ENCODE results near the gene SEMA4F.

- TF ChIP-seq CTCF (conservative IDR thresholded peaks at IDR 0.05 in 1 of 2, IDR thresholded peaks at IDR 0.05 in 1 of 2; ENCODE audit: low read depth in 1 of 2, low read length in 2 of 2), result no peak
- no peak for TF ChIP-seq EZH2 (IDR thresholded peaks at IDR 0.05; ENCODE audit: low read length, missing control alignments)
Observed at GRCh38 chr2:74670263-74670662, 16.2 kb downstream of the SEMA4F start.

All from fibroblast of lung (primary cell).